Measurements from ENCODE around the gene PEAK1.

Gene PEAK1

GRCh38 chr15:77376770-77377169 lies 43.1 kb downstream of the PEAK1 start:
- no peak for TF ChIP-seq CTCF (conservative IDR thresholded peaks at IDR 0.05; ENCODE audit: low read depth, low read length)
- no peak for DNase-seq (ENCODE audit: low read depth)
- H3K4me3 ChIP-seq (ENCODE audit: low read depth, low read length): no peak overlapping the region

- no peak for TF ChIP-seq CTCF (conservative IDR thresholded peaks at IDR 0.05; ENCODE audit: low read depth, low read length)
- DNase-seq (ENCODE audit: low read depth): no peak
- H3K4me3 ChIP-seq (ENCODE audit: low read depth, low read length): no peak overlapping the region
Measured at GRCh38 chr15:77375133-77375532, 44.8 kb downstream of the PEAK1 start.

GRCh38 chr15:77373441-77373840 lies 46.5 kb downstream of the PEAK1 start:
- no peak for TF ChIP-seq CTCF (conservative IDR thresholded peaks at IDR 0.05; ENCODE audit: low read depth, low read length)
- H3K4me3 ChIP-seq (ENCODE audit: low read depth, low read length): no peak overlapping the region
- no peak for DNase-seq (ENCODE audit: low read depth)

GRCh38 chr15:77371850-77372563 lies 47.9 kb downstream of the PEAK1 start:
- DNase-seq (ENCODE audit: low read depth): no peak
- TF ChIP-seq CTCF (conservative IDR thresholded peaks at IDR 0.05; ENCODE audit: low read depth, low read length): no peak
- no peak overlapping the region for H3K4me3 ChIP-seq (ENCODE audit: low read depth, low read length)

GRCh38 chr15:77370580-77370979 lies 49.3 kb downstream of the PEAK1 start:
- no peak for TF ChIP-seq CTCF (conservative IDR thresholded peaks at IDR 0.05; ENCODE audit: low read depth, low read length)
- peak; percentile 21 for DNase-seq (ENCODE audit: low read depth)
- no peak overlapping the region for H3K4me3 ChIP-seq (ENCODE audit: low read depth, low read length)

GRCh38 chr15:77369168-77369567 lies 50.7 kb downstream of the PEAK1 start:
- H3K4me3 ChIP-seq (ENCODE audit: low read depth, low read length): no peak overlapping the region
- no peak for TF ChIP-seq CTCF (conservative IDR thresholded peaks at IDR 0.05; ENCODE audit: low read depth, low read length)
- DNase-seq (ENCODE audit: low read depth): peak; percentile 19

- DNase-seq (ENCODE audit: low read depth): no peak
- no peak for TF ChIP-seq CTCF (conservative IDR thresholded peaks at IDR 0.05; ENCODE audit: low read depth, low read length)
Measured at GRCh38 chr15:77367631-77368030, 52.3 kb downstream of the PEAK1 start.

More at GRCh38 chr15:77367631-77368030, 52.3 kb downstream of the PEAK1 start:
- H3K4me3 ChIP-seq (ENCODE audit: low read depth, low read length): no peak overlapping the region
